K562 (cell line): Measurements from ENCODE around the gene LEPR. TPM values are rescaled to one million over a fixed set of nuclear protein-coding genes. Genes with fewer than 3 reads are reported as not detected.

ENCODE experiments used
- CSDE1 ChIP-seq, 2 experiments: fragments of 450-650 bp; IDR thresholded peaks; 2 replicates each; pipeline ENCODE4 v1.6.1; 2016; ENCODE audit warnings: mild to moderate bottlenecking in 1 of 2
- EWSR1 ChIP-seq: fragments of 450-650 bp; IDR thresholded peaks from 2 replicates; pipeline ENCODE4 v1.6.1; 2018; ENCODE audit warnings: borderline replicate concordance, mild to moderate bottlenecking, low read depth, moderate library complexity; ENCODE audit not compliant: partially characterized antibody
- GTF2B ChIP-seq: IDR thresholded peaks from 2 replicates; pipeline ENCODE4 v1.6.1; 2011; ENCODE audit not compliant: insufficient read length; ENCODE audit errors: extremely low read depth
- JUNB ChIP-seq: fragments of 450-650 bp; formaldehyde crosslinking; conservative IDR thresholded peaks from 2 replicates; pipeline ENCODE4 v1.4.0; 2020; ENCODE audit warnings: mild to moderate bottlenecking
- KHSRP ChIP-seq: fragments of 450-650 bp; IDR thresholded peaks from 2 replicates; pipeline ENCODE4 v1.6.1; 2017
- LCOR ChIP-seq: sonication (generic); formaldehyde crosslinking; IDR thresholded peaks from 2 replicates; pipeline ENCODE4 v1.8.0; 2022; ENCODE audit warnings: mild to moderate bottlenecking, missing genetic modification reagents
- POLR2A ChIP-seq: fragments of 450-650 bp; conservative IDR thresholded peaks from 2 replicates; pipeline ENCODE4 v1.6.1; 2016
- RREB1 ChIP-seq: fragments of 250-450 bp; sonication (Bioruptor Pico); IDR thresholded peaks from 2 replicates; pipeline ENCODE4 v1.4.0; 2020
- SMARCC2 ChIP-seq: fragments of 450-650 bp; IDR thresholded peaks from 2 replicates; pipeline ENCODE4 v1.6.1; 2017; ENCODE audit warnings: antibody characterized with exemption, moderate library complexity, mild to moderate bottlenecking, low read depth
- SREBF1 ChIP-seq: fragments of 150-350 bp; IDR thresholded peaks from 2 replicates; pipeline ENCODE4 v1.6.1; 2014; ENCODE audit warnings: antibody characterized with exemption, low read depth, low read length, borderline replicate concordance
- SRSF9 ChIP-seq: fragments of 200-400 bp; formaldehyde crosslinking; IDR thresholded peaks from 2 replicates; pipeline ENCODE4 v1.6.1; 2017; ENCODE audit warnings: low read depth, low read length, borderline replicate concordance
- SUPT5H ChIP-seq: fragments of 450-650 bp; IDR thresholded peaks from 2 replicates; pipeline ENCODE4 v1.6.1; 2016
- TEAD1 ChIP-seq, 2 experiments: fragments of 450-650 bp in 1 of 2; sonication (generic) in 1 of 2; formaldehyde crosslinking; IDR thresholded peaks; 2 replicates each; pipeline versions ENCODE4 v1.4.0 to v1.8.0; 2020 to 2022; ENCODE audit warnings: mild to moderate bottlenecking in 2 of 2, missing genetic modification reagents in 1 of 2
- ZNF124 ChIP-seq: sonication (generic); formaldehyde crosslinking; IDR thresholded peaks from 2 replicates; pipeline ENCODE4 v1.8.1; 2022; ENCODE audit warnings: missing genetic modification reagents
- ZNF239 ChIP-seq: fragments of 250-450 bp; sonication (Bioruptor Pico); IDR thresholded peaks from 2 replicates; pipeline ENCODE4 v1.4.0; 2020; ENCODE audit warnings: mild to moderate bottlenecking
- ZNF408 ChIP-seq: fragments of 250-450 bp; sonication (Bioruptor Pico); IDR thresholded peaks from 2 replicates; pipeline ENCODE4 v1.4.0; 2020; ENCODE audit warnings: low read depth, mild to moderate bottlenecking, moderate library complexity
- ZNF584 ChIP-seq: fragments of 200-800 bp; sonication (Bioruptor generic); IDR thresholded peaks from 2 replicates; pipeline ENCODE4 v1.6.1; 2016; ENCODE audit warnings: low read depth, mild to moderate bottlenecking, missing genetic modification characterization, missing compliant biosample characterization
- ZNF77 ChIP-seq: fragments of 250-450 bp; sonication (Bioruptor Pico); IDR thresholded peaks from 2 replicates; pipeline ENCODE4 v1.5.0; 2020
- polyA plus RNA-seq, 8 experiments: library from polyadenylated mRNA; depleted of rRNA in 4 of 8; stranded (reverse) in 5 of 8; unstranded in 3 of 8; fragments of >200 nt; fragmentation: Nextera tagmentation in 2 of 8; fragmentation: Illumina TruSeq in 1 of 8; extraction: Ambion mirVana in 2 of 8; extraction: Trizol in 1 of 8; gene quantifications; 2 replicates each; pipeline versions ENCODE4 v1.2.1 to v1.2.3, GENCODE V29; 2011 to 2014; ENCODE audit warnings: inconsistent platforms in 1 of 8, missing spikeins in 1 of 8
- total RNA-seq, 7 experiments: library from RNA; depleted of rRNA in 6 of 7; stranded (reverse); fragments of >200 nt in 6 of 7; fragmentation: Illumina TruSeq in 2 of 7; extraction: Trizol in 2 of 7; gene quantifications; 2 replicates each; pipeline versions ENCODE4 v1.2.1 to v1.2.3, GENCODE V29; 2011 to 2021; ENCODE audit warnings: low replicate concordance in 1 of 7
- TF ChIP-seq, protein P1 (sequence below), 2 experiments: fragments of 450-650 bp in 1 of 2; sonication (generic) in 1 of 2; formaldehyde crosslinking in 1 of 2; IDR thresholded peaks in 1 of 2; conservative IDR thresholded peaks in 1 of 2; 2 replicates each; pipeline versions ENCODE4 v1.6.1 to v1.8.1; 2016 to 2023; ENCODE audit warnings: mild to moderate bottlenecking in 2 of 2, moderate library complexity in 2 of 2, inconsistent platforms in 1 of 2, missing genetic modification reagents in 1 of 2
- TF ChIP-seq, protein P2 (sequence below): fragments of 450-650 bp; formaldehyde crosslinking; conservative IDR thresholded peaks from 2 replicates; pipeline ENCODE4 v1.4.0; 2022; ENCODE audit warnings: mild to moderate bottlenecking, missing genetic modification characterization

LEPR gene
- total and polyA plus RNA-seq, 9 of the 15 experiments (the other 6 are each of a cell fraction or from before 2014, with no cell fraction given) = 12.2 to 111 (median 43.1) TPM

- TF ChIP-seq RREB1 (no peak), ZNF77 (CRISPR knock-in tag) (no peak), GTF2B (no peak), ZNF239 (CRISPR knock-in tag) (no peak), EWSR1 (no peak), JUNB (CRISPR knock-in tag) (no peak), SRSF9 (no peak), TEAD1 (CRISPR knock-in tag; IDR thresholded peaks at IDR 0.05) (no peak), SUPT5H (no peak), POLR2A (no peak), KHSRP (no peak), CSDE1 (IDR thresholded peaks at IDR 0.05) (no peak), SREBF1 (no peak), LCOR (CRISPR knock-in tag) (no peak), ZNF124 (CRISPR knock-in tag) (no peak), SMARCC2 (peak; percentile 69), ZNF408 (CRISPR knock-in tag) (no peak), ZNF584 (CRISPR knock-in tag) (no peak)
- TF ChIP-seq, protein P1, sequence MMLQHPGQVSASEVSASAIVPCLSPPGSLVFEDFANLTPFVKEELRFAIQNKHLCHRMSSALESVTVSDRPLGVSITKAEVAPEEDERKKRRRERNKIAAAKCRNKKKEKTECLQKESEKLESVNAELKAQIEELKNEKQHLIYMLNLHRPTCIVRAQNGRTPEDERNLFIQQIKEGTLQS (IDR thresholded peaks at IDR 0.05) = peak; percentile 84
- TF ChIP-seq, protein P1 (CRISPR knock-in tag; conservative IDR thresholded peaks at IDR 0.05) = no peak
- TF ChIP-seq, protein P2, sequence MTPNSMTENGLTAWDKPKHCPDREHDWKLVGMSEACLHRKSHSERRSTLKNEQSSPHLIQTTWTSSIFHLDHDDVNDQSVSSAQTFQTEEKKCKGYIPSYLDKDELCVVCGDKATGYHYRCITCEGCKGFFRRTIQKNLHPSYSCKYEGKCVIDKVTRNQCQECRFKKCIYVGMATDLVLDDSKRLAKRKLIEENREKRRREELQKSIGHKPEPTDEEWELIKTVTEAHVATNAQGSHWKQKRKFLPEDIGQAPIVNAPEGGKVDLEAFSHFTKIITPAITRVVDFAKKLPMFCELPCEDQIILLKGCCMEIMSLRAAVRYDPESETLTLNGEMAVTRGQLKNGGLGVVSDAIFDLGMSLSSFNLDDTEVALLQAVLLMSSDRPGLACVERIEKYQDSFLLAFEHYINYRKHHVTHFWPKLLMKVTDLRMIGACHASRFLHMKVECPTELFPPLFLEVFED (CRISPR knock-in tag) = no peak
Measured at GRCh38 chr1:65423884-65424572, 3.6 kb downstream of the LEPR start (continued).
